T-cell (primary cell): ENCODE results near the gene RPL29. TPM values are rescaled to one million over a fixed set of nuclear protein-coding genes. Genes with fewer than 3 reads are reported as not detected.

Source experiments
- ATAC-seq, 4 experiments: fragments of 200-7000 bp in 3 of 4; fragments of 150-1000 bp in 1 of 4; cut with Tn5 transposase; replicated peaks in 1 of 4; 1 replicate in 3 of 4; 2 replicates in 1 of 4; pipeline ENCODE4 v1.10.0; 2021; ENCODE audit warnings: moderate library complexity in 3 of 4, mild to moderate bottlenecking in 2 of 4, moderate number of reproducible peaks in 1 of 4
- CTCF ChIA-PET, 2 donors: fragments of 300-600 bp; sonication (Branson Sonifier 250); formaldehyde crosslinking; loops; one replicate each; lab custom pipeline; 2022; ENCODE audit warnings: antibody characterized with exemption in 2 of 2; lab: Charles Lee
- POLR2A ChIA-PET, 2 donors: fragments of 300-600 bp; sonication (Branson Sonifier 250); formaldehyde crosslinking; loops; one replicate each; lab custom pipeline; 2022; ENCODE audit warnings: antibody characterized with exemption in 2 of 2; lab: Charles Lee
- DNase-seq, 35 experiments: peaks; one replicate each; pipeline versions ENCODE4 v3.0.0 to v3.0.0-alpha.2; 2013 to 2023
- H3K27ac ChIP-seq: one replicate; pipeline ENCODE4 v1.5.1; 2013; ENCODE audit warnings: low read length
- H3K27me3 ChIP-seq, 2 experiments: replicated peaks in 1 of 2; 1 replicate in 1 of 2; 2 replicates in 1 of 2; pipeline versions ENCODE4 v1.6.1 to v1.7.0; 2013; ENCODE audit warnings: low read length in 1 of 2, mixed read lengths in 1 of 2; ENCODE audit not compliant: control insufficient read depth in 2 of 2, insufficient read depth in 2 of 2; ENCODE audit errors: extremely low read depth in 1 of 2
- H3K36me3 ChIP-seq, 2 donors: 1 replicate in 1 of 2; 2 replicates in 1 of 2; pipeline versions ENCODE4 v1.6.1 to v1.7.0; 2013; ENCODE audit warnings: low read length in 1 of 2; ENCODE audit not compliant: control insufficient read depth in 2 of 2, insufficient read depth in 1 of 2; ENCODE audit errors: extremely low read depth in 1 of 2
- H3K4me1 ChIP-seq, 2 experiments: 1 replicate in 1 of 2; 2 replicates in 1 of 2; pipeline versions ENCODE4 v1.6.1 to v1.7.0; 2013; ENCODE audit warnings: low read length in 2 of 2, mixed read lengths in 1 of 2; ENCODE audit not compliant: insufficient read depth in 2 of 2, control insufficient read depth in 1 of 2; ENCODE audit errors: extremely low read depth in 1 of 2
- H3K4me3 ChIP-seq, 2 donors: 1 replicate in 1 of 2; 2 replicates in 1 of 2; pipeline versions ENCODE4 v1.5.1 to v1.7.0; 2013; ENCODE audit warnings: mild to moderate bottlenecking in 2 of 2, low read length in 1 of 2, moderate library complexity in 1 of 2; ENCODE audit not compliant: control insufficient read depth in 1 of 2; ENCODE audit errors: extremely low read depth in 1 of 2
- H3K9me3 ChIP-seq: 2 replicates; pipeline ENCODE4 v1.7.0; 2013
- H3K27ac Mint-ChIP-seq, 2 donors: one replicate each; pipeline ENCODE4 v1.8.0; 2020 to 2021; ENCODE audit warnings: mild to moderate bottlenecking in 2 of 2, mixed read lengths in 2 of 2
- H3K27me3 Mint-ChIP-seq, 2 donors: one replicate each; pipeline ENCODE4 v1.8.0; 2021 to 2022; ENCODE audit warnings: mixed read lengths in 2 of 2
- H3K36me3 Mint-ChIP-seq: one replicate; pipeline ENCODE4 v1.8.0; 2021; ENCODE audit warnings: mixed read lengths
- H3K4me1 Mint-ChIP-seq, 3 donors: one replicate each; pipeline ENCODE4 v1.8.0; 2020 to 2022; ENCODE audit warnings: mixed read lengths in 3 of 3, mild to moderate bottlenecking in 1 of 3
- H3K4me3 Mint-ChIP-seq, 3 donors: one replicate each; pipeline ENCODE4 v1.8.0; 2020 to 2022; ENCODE audit warnings: mild to moderate bottlenecking in 3 of 3, mixed read lengths in 3 of 3, moderate library complexity in 3 of 3
- H3K9me3 Mint-ChIP-seq, 3 donors: one replicate each; pipeline ENCODE4 v1.8.0; 2020 to 2022; ENCODE audit warnings: mixed read lengths in 3 of 3
- WGBS: methylation state at CpG from one replicate; pipeline ENCODE4 v1.1.5; 2013; ENCODE audit warnings: missing lambda C conversion rate; ENCODE audit not compliant: insufficient coverage; 5-methylcytosine and 5-hydroxymethylcytosine counted together
- total RNA-seq, 35 experiments: library from RNA in 6 of 35; stranded (reverse) in 6 of 35; fragments of 120-200 nt in 1 of 35; gene quantifications; one replicate each; pipeline versions ENCODE4 v1.2.1 to v1.2.4 and lab custom pipeline; 2013 to 2026

RPL29 gene
- total RNA-seq, 5 donors from 2014 or later (not counting 1 experiment from before 2014, with no cell fraction given): 1,518 to 1,711 (median 1,629) TPM

DNA sequence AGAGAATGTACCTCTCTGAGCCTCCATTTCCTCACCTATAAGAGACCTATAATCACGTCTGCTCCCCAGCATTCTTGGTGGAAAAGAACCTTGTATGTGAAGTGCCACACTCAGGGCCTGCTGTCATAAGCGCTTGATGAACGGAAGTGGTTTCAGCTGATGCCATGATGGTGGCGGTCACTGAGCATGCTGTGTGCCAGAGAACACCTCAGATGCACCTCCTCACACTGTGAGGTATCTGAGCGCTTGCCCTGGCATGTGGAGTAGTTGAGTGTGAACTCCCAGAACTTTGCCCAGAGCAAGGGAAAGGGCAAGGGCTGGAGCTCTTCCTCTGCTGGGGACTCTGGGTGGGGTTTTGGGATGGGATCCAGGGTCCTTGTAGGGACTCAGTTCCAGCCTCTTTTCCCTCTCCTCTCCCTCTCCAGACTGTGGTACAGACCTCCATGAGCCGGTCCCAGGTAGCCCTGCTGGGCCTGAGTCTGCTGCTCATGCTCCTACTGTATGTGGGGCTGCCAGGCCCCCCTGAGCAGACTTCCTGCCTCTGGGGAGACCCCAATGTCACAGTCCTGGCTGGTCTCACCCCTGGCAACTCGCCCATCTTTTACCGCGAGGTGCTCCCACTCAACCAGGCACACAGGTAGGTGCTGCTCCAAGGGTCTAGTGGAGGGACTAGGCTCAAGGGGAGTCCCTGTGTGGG lies 18.1 kb downstream of the RPL29 start:
- POLR2A ChIA-PET: interaction anchor here in 1 of 2 donors (0.5 kb wide), 1 partner anchor 611 kb away, joined by 3 read pairs; no protein-coding TSS in a partner anchor
- no peaks in the 10 kb centered on the region for H3K27me3 Mint-ChIP-seq

GRCh38 chr3:51975852-51976549 lies 19.7 kb downstream of the RPL29 start:
- ChIA-PET POLR2A (no interaction called here), CTCF (no interaction called here)
- Histone ChIP-seq H3K4me3 (peak overlapping the region; percentile 84 to 99), H3K9me3 (no peaks in the 10 kb centered on the region), H3K36me3 (peaks cover 2 to 4% of the 10 kb centered on the region in 2 donors), H3K27ac (peak overlapping the region; percentile 44), H3K27me3 (no peaks in the 10 kb centered on the region), H3K4me1 (peaks cover 12 to 53% of the 10 kb centered on the region in 2 experiments)
- Mint-ChIP-seq H3K27me3 (no peaks in the 10 kb centered on the region), H3K4me3 (peak overlapping the region; percentile 81 to 94 (median 90)), H3K36me3 (no peaks in the 10 kb centered on the region), H3K9me3 (no peaks in the 10 kb centered on the region), H3K4me1 (peaks cover 38 to 53% (median 45%) of the 10 kb centered on the region in 3 donors), H3K27ac (peak overlapping the region; percentile 85 to 90)
- WGBS: 49% methylated on average over 18 of the region's 46 CpGs
- DNase-seq: peak in 7 of 35 experiments; percentile 17 to 48 (median 22)
- ATAC-seq: no peak

More for the DNA sequence above, 18.1 kb downstream of the RPL29 start:
- ATAC-seq (peak in 3 of 4 experiments; percentile 13 to 51 (median 13)), DNase-seq (peak in 28 of 35 experiments; percentile 21 to 66 (median 40))
- 60% methylated on average over 3 of the region's 9 CpGs for WGBS
- Histone ChIP-seq H3K4me1 (peaks cover 16 to 68% of the 10 kb centered on the region in 2 experiments), H3K36me3 (peaks cover 2% of the 10 kb centered on the region in 2 donors), H3K27me3 (no peaks in the 10 kb centered on the region), H3K27ac (peak overlapping the region; percentile 13), H3K4me3 (no peak overlapping the region), H3K9me3 (no peaks in the 10 kb centered on the region)
- Mint-ChIP-seq H3K27ac (peak overlapping the region; percentile 76 to 83), H3K36me3 (no peaks in the 10 kb centered on the region), H3K4me3 (peak overlapping the region; percentile 59 to 94 (median 81)), H3K9me3 (no peaks in the 10 kb centered on the region), H3K4me1 (peaks cover 47 to 64% (median 49%) of the 10 kb centered on the region in 3 donors)
- CTCF ChIA-PET: interaction anchor here in 1 of 2 donors (0.6 kb wide), 1 partner anchor 956 kb away, joined by 3 read pairs; no protein-coding TSS in a partner anchor

GRCh38 chr3:51974963-51975851 lies 20.5 kb downstream of the RPL29 start, which contains the start of gene ABHD14A:
TSS of gene ABHD14A (plus strand) at chr3:51975064. CDS start at chr3:51975136, 72 bp downstream.
- Mint-ChIP-seq H3K4me1 (peaks cover 40 to 58% (median 44%) of the 10 kb centered on the region in 3 donors), H3K36me3 (no peaks in the 10 kb centered on the region)
- WGBS: under 1% methylated on average over 63 of the region's 63 CpGs

DNA sequence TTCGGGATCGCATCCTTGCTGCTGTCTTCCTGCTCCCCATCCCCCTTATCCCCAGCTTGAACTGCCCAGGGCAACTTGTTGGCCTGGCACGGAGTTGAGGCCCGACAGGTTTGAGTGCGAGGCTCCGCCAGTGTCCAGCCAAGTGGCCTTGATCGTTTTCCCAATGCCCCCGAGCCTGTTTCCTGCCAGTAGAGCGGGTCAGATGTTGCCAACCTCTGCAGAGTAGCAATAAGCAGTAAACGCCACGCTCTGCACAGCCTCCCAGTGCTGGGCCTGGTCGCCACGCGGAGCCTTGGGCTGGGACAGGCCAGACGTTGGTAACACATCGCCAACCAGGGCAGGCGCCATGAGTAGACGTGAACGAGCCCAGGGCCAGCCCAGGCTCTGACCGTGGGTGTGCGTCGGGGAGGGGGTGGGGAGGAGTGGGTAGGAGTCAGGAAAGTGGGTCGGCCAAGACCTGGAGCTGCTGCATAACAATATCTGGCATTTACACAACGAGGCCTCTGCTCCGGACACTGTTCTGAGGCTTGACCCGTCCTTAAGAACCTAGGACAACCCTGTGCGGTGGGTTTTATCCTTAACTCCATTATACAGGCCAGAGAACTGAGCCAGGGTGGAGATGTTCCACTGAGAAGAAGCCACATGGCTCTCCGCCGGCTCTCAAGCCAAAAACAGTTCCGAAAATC lies 21.3 kb downstream of the RPL29 start:
- WGBS: 21% methylated on average over 22 of the region's 30 CpGs
- POLR2A ChIA-PET: interaction anchor here in 1 of 2 donors (0.9 kb wide), 1 partner anchor 1464 kb away, joined by 8 read pairs; no protein-coding TSS in a partner anchor

More at GRCh38 chr3:51974963-51975851, 20.5 kb downstream of the RPL29 start, which contains the start of gene ABHD14A:
- Histone ChIP-seq H3K4me1 (peaks cover 12 to 50% of the 10 kb centered on the region in 2 experiments), H3K27ac (peak within 1 kb of the TSS; percentile 77), H3K27me3 (no peaks in the 10 kb centered on the region), H3K4me3 (peak within 1 kb of the TSS; percentile 84 to 99), H3K9me3 (no peaks in the 10 kb centered on the region), H3K36me3 (peaks cover 0 to 3% of the 10 kb centered on the region in 2 donors)
- peak; percentile 33 to 86 (median 61) for DNase-seq
- ATAC-seq: peak; percentile 76 to 80 (median 78)
- Mint-ChIP-seq H3K27me3 (no peaks in the 10 kb centered on the region), H3K9me3 (no peaks in the 10 kb centered on the region), H3K27ac (peak within 1 kb of the TSS; percentile 92 to 94), H3K4me3 (peak within 1 kb of the TSS; percentile 90 to 95 (median 94))
- CTCF ChIA-PET: no interaction called here
- POLR2A ChIA-PET: no interaction called here

DNA sequence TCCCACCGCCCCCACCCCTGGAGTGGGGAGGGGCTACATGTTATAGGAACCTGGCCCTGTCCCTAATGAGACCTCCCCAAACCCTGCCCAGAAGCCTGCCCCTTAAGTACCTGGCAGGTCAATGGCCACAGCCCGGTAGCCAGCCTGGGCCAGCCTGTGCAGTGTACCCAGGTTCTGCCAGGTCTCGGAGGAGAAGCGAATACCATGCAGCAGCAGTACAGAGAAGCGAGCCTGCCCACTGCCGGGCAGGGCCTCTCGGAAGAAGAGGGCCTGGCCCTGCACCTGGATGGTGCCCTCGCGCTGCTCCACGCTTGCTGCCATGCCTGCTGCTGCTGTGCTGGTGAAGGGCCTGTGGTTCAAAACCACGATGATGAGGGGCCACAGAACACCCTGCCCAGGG lies 24.3 kb downstream of the RPL29 start:
- Histone ChIP-seq H3K27ac (no peak overlapping the region), H3K4me1 (peaks cover 15 to 61% of the 10 kb centered on the region in 2 experiments), H3K9me3 (no peaks in the 10 kb centered on the region), H3K27me3 (no peaks in the 10 kb centered on the region), H3K36me3 (peaks cover 0 to 3% of the 10 kb centered on the region in 2 donors), H3K4me3 (no peak overlapping the region)
- CTCF ChIA-PET: no interaction called here
- H3K36me3 Mint-ChIP-seq: no peaks in the 10 kb centered on the region
- peaks cover 44 to 57% (median 45%) of the 10 kb centered on the region in 3 donors for H3K4me1 Mint-ChIP-seq
- H3K27ac Mint-ChIP-seq: peak overlapping the region in 1 of 2 donors; percentile 39
- no peak for ATAC-seq
- WGBS: 95% methylated on average over 10 of the region's 11 CpGs
- H3K9me3 Mint-ChIP-seq: no peaks in the 10 kb centered on the region
- POLR2A ChIA-PET: no interaction called here
- no peak overlapping the region for H3K4me3 Mint-ChIP-seq
- DNase-seq: no peak
- no peaks in the 10 kb centered on the region for H3K27me3 Mint-ChIP-seq

More for the DNA sequence above, 21.3 kb downstream of the RPL29 start:
- H3K4me1 ChIP-seq: peaks cover 12 to 56% of the 10 kb centered on the region in 2 experiments
- no peaks in the 10 kb centered on the region for H3K27me3 ChIP-seq
- Mint-ChIP-seq H3K4me3 (peak overlapping the region; percentile 90 to 95 (median 94)), H3K4me1 (peaks cover 41 to 58% (median 44%) of the 10 kb centered on the region in 3 donors), H3K9me3 (no peaks in the 10 kb centered on the region), H3K27ac (peak overlapping the region; percentile 92 to 94), H3K27me3 (no peaks in the 10 kb centered on the region), H3K36me3 (no peaks in the 10 kb centered on the region)
- peak in 3 of 35 experiments; percentile 11 to 42 (median 16) for DNase-seq
- H3K36me3 ChIP-seq: peaks cover 0 to 3% of the 10 kb centered on the region in 2 donors
- peak overlapping the region; percentile 77 for H3K27ac ChIP-seq
- CTCF ChIA-PET: interaction anchor here in 1 of 2 donors (0.7 to 1.7 kb wide), 6 partner anchors 7 to 82 kb away, joined by 3 to 16 read pairs (median 4); partner anchors contain the start of genes ACY1, DUSP7, RPL29 and RRP9
- peak; percentile 9 to 19 (median 12) for ATAC-seq
- H3K4me3 ChIP-seq: peak overlapping the region; percentile 84 to 99
- no peaks in the 10 kb centered on the region for H3K9me3 ChIP-seq
